HG03565 (cell line): ENCODE results near the gene CDK9.
A peak's percentile ranks its signal among the peaks of the same experiment; 100 is the strongest.

Experiments used
- ATAC-seq: cut with Tn5 transposase; IDR thresholded peaks from one replicate; pipeline ENCODE4 v1.9.1; 2021; ENCODE audit warnings: mild to moderate bottlenecking, moderate library complexity; ENCODE audit not compliant: unreplicated experiment

CDK9 gene

DNA sequence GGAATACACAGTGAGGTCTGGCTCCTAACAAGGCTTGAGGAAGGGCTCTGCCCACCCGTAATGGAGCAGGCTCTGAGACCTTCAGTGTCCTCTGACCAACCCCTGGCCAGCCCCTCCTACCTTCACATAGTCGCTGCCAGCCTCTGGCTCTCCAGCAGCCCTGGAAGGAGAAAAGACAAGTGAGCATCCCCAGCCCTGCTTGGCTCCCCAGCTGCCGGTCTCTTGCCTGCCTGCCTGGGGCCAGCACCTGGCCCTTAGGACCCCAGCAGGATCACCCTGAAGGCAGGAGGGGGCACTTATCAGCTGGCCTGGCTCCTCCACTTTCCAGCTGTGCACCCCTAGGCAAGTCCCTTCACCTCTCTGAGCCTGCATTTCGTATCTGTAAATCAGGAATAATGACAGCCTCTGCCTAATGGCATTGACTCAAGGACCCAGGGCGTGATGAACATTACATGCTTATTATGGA lies 24.3 kb upstream of the CDK9 start:
- ATAC-seq: no peak

DNA sequence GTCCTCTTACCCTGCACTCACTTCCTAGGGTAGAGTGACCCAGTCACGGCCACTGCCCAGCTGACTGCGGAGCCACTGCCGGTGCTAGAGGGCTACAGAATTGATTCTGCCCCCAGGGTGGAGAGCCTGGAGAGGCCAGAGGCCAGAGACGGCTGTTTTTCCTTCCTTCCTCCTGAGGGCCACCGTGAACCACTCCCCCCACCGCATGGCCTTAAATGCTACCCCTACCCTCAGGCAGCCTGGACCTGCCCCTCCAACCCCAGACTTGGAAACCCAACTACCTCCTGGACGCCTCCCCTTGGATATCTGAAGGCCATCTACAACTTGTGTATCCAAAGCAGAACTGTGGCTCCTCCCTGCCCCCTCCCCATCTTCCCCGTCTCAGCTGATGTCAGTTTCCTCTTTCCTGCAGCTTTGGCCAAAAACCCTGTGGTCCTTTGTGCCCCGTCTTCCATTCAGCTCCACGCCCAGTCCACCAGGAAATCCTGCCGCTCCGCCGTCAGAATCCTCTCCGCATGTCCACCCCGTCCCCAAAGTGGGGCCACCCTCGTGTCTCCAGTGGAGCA lies 23.6 kb upstream of the CDK9 start:
- no peak for ATAC-seq

DNA sequence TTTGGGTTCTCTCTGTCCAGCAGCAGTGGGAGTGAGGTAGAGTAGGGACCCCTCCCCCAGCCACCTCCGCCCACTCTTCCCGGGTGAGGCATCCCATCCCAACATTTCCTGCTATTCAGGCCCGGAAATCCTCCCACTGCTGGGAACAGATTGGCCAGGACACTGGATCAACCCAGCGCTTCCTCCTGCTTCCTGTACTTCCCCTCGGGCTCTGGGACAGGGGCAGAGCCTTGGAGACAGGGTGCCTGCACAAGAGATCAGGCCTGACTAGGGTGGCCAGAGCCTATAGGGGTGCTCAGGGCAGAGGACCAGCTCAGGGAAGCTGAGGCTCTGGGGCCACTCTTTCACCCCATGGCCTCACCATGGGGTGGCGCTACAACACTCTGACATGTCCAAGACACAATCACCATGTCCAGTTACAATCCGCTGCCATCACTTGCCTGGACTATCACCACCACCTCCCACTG lies 21.9 kb upstream of the CDK9 start:
- no peak for ATAC-seq

- no peak for ATAC-seq
These were observed 20.4 kb upstream of the CDK9 start for GRCh38 chr9:127765418-127765817.

DNA sequence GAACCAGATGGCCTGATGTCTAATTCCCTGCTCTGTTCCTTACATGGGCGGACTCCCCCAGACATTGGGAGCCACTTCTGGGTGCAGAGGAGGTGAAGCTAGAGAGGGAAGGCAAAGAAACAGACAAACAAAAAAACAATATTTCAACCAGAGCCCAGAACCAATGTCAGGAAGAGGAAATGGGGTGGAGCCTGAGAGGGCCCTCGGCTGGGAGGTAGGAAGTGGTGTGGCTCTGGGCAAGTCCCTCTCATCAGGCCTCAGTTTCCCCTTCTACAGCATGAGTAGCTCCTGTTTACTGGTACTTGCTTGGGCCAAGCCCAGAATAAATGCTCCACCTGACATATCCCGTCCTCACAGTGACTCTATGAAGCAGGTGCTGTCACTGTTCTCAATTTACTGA lies 18.4 kb upstream of the CDK9 start:
- no peak for ATAC-seq

DNA sequence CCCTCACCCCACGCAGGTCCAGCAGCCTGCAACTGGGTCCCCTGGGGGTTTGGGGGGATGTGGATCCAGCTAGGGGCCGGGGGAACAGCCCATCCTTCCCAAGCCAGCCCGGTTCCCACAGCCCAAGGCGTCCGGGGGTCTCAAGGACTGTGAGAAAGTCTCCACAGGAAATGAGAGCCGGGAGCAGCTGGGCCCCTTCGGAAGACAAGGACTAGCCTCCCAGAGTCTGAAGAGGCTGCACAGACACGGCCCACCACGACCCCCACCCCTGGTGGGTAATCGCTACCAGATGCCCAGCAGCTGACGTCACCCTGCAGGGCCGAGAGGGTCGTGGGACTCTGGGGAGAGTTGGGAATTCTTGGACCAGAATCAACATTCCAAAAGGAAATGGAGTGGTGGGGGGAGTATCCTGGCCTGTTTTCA lies 17.9 kb upstream of the CDK9 start:
- ATAC-seq: no peak

- no peak for ATAC-seq
These were observed 17.1 kb upstream of the CDK9 start for GRCh38 chr9:127768698-127769097.

- ATAC-seq: no peak
These were observed 16.7 kb upstream of the CDK9 start for GRCh38 chr9:127769101-127769500.

DNA sequence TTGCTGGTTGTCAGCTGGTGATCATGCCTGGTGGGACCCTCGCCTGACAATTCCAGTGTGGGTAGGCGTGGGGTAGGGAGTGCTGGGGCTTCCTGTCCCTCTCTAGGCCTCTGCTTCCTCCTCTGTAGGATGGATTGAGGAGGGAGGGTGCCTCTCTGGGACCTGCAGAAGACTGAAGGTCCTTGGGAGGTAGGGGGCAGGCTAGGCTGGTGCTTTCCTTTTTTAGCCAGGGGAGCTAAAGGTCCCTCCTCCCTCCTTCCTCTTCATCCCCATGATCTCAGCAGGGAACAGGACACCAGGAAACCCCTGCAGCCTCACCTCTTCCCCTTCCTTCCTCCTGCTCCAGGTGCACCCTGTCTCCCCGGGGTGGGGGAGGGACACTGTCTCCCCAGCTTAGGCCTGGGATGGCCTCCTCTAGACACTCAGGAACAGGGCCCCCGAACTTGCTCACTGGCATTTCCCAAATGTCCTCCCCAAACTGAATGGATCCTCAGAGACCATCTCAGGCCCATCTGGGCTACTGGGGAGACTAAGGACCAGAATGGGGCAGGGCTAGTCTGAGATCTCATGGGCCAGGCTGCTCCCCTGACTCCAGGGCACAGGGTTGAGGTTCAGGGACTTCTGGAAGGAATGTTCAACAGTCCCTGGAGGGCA lies 15.8 kb upstream of the CDK9 start:
- no peak for ATAC-seq

DNA sequence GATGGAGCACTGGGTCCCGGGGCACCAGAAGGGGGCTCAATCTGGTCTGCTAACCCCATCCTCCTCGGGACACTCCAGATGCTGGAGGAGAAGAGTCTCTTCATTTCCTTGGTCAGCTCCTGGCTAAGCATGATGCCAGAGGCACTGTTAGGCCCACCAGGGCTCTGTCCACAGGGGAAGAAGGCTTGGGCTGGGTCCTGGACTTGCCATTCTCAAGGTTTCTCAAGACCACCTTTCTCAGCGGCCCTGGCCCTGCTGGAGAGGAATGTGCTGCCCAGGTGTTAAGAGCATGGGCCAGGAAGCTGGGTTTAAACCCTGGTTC lies 15.3 kb upstream of the CDK9 start:
- no peak for ATAC-seq

DNA sequence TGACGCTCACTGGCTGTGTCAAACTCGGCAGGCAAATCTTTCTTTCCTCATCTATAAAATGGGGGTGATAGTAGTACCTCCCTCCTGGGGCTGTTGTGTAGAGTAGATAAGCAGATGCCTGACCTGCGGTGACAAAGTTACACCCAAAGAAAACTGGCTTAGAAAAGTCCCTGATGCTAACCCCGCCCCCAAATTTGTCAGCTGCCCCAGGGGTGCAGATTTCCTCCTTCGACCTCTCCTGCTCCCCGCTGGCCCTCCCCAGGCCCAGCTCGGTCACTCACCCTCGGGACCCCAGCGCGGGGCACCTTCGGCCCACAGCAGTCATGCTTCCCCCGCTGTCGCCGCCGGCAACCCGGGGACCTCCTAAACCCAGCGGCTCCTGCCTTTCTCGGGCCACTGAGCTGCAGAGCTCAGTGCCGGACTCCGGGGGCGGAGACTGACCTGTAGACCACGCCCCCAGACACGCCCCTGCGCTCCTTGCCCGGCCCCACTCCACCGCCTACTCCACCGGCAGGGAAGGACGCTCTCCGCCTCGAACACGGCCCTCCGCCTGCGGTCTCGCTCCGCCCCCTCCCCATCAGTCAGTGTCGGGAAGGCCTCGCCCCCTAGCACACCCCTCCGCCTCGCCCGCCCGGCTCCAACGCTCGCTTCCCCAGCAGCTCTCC lies 14.8 kb upstream of the CDK9 start:
- ATAC-seq: peak; percentile 66

DNA sequence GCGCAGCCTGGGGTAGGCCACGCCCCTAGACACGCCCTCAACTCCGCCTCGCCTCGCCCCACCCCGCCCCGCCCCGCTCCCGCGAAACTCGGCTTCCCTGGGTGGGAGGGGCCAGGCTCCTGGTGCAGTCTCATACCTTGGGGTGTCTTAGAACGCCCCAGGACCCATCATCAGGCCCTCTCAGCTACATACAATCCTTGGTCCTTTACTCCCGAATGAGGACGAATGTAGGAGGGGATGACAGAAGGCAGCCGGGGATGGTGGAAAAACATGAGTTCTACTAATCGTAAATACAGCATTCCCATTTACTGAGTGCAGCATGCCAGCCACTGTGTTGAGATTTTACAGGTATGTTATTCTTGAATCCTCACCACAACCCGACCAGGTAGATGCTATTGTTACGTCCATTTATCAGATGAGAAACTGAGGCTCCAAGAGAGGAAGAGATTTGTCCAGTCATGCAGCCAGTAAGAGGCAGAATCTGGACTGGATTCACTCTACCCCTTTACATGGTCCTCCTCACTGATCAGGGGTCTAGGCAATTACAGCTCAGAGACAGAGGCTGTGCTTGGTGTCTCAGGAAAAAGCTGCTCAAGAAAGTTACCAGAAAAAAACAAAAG lies 14.2 kb upstream of the CDK9 start:
- no peak for ATAC-seq

GRCh38 chr9:127772603-127773002 lies 13.2 kb upstream of the CDK9 start:
- no peak for ATAC-seq

DNA sequence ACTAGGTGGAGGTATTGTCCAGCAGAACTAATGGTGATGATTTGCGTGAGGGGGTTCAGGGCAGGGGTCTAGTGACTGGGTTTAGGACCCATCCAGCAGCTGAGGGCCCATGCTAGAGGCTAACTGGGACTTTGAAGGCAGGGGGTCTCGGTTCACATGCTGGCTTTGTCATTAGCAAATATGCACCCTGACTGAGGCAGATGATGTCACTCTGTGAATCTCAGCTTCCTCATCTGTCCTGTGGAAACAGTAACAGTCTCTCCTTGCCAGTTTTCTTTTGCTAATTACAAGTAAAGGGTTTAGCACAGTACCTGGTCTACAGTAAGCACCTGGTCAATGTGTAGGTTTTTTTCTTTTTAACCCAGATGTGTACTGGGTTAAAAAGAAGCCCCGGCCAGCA lies 12.6 kb upstream of the CDK9 start:
- no peak for ATAC-seq

DNA sequence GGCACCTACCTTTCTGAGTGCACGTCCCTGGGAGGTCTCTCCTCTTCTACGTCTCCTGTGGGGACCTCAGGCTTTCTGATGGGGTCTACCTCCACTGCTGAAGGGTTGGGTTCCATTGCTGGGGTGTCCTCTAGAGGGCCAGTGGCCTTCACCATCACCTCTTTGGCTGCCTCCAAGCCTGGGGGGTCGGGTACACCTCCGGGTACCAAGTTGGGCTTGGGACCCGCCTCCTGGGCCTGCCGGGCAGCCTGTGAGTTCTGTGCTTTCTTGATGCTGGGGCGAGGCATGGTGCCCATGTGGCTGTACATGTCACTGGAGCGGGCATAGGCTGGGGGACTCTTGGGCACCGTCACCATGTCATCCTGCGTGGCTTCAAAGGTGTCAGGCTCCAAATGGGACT lies 11.9 kb upstream of the CDK9 start:
- no peak for ATAC-seq

GRCh38 chr9:127776195-127776923 lies 9.5 kb upstream of the CDK9 start:
- no peak for ATAC-seq

DNA sequence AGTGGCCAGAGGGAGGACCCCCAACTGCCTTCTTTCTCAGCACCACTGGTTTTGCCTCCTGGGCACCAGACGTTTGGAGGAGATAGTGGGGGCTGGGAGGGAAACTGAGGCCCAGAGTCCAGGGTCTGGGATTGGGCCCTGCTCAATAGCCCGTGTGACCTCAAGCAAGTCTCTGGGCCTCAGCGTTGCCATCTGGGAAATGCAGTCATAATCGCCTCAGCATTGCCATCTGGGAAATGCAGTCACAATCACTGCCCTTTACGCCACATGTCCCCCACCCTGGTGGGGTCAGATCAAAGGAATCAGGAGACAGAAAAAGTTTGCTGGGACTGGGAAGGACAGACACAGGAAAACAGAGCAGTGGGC lies 8.9 kb upstream of the CDK9 start:
- ATAC-seq: no peak

DNA sequence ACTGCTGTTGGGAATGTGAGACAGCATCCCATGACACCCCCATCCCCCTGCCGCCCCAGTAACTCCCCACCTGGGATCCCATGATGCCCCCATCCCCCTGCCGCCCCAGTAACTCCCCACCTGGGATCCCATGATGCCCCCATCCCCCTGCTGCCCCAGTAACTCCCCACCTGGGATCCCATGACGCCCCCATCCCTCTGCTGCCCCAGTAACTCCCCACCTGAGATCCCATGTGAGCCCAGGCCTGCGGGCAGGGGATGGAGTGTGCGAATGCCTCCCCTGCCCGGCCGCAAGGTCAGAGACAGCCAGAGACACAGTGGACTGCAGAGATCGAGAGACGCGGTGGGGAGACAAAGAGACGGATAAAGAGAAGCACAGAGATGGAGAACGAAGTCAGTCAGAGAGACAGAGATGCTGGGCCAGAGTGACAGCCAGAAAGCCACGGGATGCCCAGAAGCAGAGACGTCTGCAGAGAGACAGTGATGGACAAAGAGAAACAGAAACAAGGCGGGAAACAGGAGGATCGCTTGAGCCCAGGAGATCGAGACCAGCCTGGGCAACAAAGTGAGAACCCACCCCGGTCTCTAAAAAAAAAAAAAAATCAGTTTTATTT lies 8.4 kb upstream of the CDK9 start:
- ATAC-seq: no peak

GRCh38 chr9:127778280-127779135 lies 7.3 kb upstream of the CDK9 start, which contains the start of gene SH2D3C:
TSS of gene SH2D3C (minus strand) at chr9:127778666. CDS start at chr9:127778627, 39 bp downstream.
- no peak for ATAC-seq
